Upper lobe of left lung (tissue), 4 donors: ENCODE results near the gene ADAM12.

ENCODE experiments used
- CTCF ChIP-seq, 6 experiments: fragments of 450-650 bp in 4 of 6; fragments of 200-600 bp in 2 of 6; sonication (generic) in 2 of 6; IDR thresholded peaks; one replicate each; pipeline ENCODE4 v1.5.1; 2016 to 2019; ENCODE audit warnings: antibody characterized with exemption in 6 of 6
- EP300 ChIP-seq, 4 donors: sonication (generic); formaldehyde crosslinking; IDR thresholded peaks; one replicate each; pipeline ENCODE4 v1.5.1; 2017; ENCODE audit warnings: antibody characterized with exemption in 4 of 4, control low read depth in 2 of 4

DNA sequence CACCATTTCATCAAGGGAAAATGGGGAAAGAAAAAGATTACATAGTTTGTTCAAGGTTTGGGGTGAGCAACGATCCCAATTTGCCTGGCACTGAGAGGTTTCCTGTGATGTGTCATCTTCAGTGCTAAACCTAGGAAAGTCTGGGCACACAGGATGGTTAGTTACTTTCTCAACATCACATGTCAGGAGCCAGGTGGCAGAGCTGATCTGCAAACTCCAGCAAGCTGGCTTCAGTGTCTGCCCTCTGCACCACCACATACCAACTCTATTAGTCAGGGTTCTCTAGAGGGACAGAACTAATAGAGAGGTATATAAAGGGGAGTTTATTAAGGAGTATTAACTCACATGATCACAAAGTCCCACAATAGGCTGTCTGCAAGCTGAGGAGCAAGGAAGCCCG is 11.3 kb downstream of the ADAM12 start:
- no peak for TF ChIP-seq EP300 (IDR thresholded peaks at IDR 0.05)
- TF ChIP-seq CTCF (IDR thresholded peaks at IDR 0.05): no peak
